Umbilical cord (tissue), 2 donors: ENCODE measurements around the gene MED12L. TPM values are rescaled to one million over a fixed set of nuclear protein-coding genes. Genes with fewer than 3 reads are reported as not detected.

Experiments used
- DNase-seq: peaks from one replicate; pipeline ENCODE4 v3.0.0-alpha.2; 2015; ENCODE audit warnings: low spot score
- total RNA-seq: library from RNA; depleted of rRNA; stranded (reverse); fragments of >200 nt; gene quantifications from one replicate; pipeline ENCODE4 v1.2.3, GENCODE V29; 2014; ENCODE audit warnings: low replicate concordance; ENCODE audit not compliant: insufficient read depth

The MED12L gene
- total RNA-seq, 1 donor from 2014 or later: 2.2 TPM

DNA sequence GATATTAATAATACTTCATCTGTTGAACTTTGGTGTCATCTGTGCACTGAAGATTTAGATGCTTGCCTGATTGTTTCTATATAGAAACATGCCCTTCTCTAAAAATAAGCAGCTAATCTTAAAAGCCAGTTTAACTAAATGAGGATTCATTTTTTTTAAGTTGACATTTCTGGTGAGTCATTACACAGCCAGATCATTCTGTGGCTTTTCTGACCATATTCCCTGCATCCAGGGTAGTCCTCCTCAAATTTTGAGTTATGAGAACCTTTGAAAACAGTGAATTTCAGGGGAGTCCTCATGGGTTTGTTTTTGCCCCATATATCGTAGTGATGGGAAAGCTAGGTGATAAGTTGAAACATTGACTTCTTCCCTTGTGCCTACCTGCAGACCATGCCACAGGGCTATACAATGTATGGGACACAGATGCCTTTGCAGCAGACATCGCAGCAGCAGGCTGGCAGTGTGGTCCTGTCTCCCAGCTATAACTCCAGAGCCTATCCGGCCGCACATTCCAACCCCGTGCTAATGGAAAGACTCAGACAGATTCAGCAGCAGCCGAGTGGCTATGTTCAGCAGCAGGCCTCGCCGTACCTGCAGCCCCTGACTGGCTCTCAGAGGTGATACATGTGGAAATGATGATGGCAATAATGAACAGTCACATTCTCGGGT, 325.6 kb downstream of the MED12L start:
- DNase-seq: no peak

DNA sequence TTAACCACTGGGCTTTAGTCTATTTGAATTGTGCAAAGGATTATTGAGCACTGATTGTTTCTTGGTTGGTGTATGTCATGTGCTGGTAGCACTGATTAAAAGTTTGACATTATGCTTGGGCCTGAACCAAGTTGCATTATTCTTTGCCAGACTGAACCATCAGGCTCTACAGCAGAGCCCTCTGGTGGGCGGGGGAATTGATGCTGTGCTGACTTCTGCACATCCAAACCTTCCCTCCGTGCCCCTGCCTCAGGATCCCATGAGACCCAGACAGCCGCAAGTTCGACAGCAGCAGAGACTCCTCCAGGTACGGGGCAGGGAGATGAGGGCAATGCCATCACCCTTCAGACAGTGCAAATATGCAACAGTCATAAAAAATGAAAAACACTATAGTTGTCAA, 327.5 kb downstream of the MED12L start:
- no peak for DNase-seq

DNA sequence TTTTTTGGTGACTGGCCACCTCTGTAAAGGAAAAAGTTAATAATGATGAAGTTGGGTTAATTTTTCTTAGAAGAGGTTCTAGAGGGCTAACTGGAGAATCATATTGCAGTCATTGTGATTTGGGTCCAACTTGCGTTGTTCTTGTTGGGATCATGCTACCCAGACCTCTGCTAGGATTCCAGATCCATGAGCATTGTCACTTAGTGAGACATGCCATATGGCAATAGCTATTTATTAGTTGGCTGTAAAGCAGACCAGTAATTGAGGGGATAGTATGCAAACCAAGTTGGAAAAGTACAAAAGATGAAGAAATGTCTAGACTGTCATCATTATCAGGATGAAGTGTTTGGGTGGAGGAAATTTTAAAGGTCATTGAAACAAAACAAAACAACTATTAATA, 329.8 kb downstream of the MED12L start:
- no peak for DNase-seq

DNA sequence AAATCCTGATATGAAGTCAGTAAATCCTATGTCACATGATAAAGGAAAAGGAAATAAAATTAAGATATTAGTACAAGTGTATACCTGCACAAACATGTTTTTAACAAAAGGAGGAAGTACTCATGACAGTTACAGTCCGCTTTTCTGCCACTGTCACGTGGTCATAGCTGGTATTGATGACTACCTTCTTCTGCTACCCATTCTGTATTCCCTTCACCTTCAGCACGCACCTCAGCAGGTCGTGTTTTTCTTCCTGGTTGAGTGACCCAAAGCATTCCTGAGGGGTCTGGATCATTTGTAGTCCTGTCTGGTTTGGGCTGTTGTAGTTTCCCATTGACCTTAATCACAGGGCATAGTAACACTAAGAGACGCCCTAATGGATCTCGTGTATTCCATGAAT, 334.3 kb downstream of the MED12L start:
- DNase-seq: no peak

DNA sequence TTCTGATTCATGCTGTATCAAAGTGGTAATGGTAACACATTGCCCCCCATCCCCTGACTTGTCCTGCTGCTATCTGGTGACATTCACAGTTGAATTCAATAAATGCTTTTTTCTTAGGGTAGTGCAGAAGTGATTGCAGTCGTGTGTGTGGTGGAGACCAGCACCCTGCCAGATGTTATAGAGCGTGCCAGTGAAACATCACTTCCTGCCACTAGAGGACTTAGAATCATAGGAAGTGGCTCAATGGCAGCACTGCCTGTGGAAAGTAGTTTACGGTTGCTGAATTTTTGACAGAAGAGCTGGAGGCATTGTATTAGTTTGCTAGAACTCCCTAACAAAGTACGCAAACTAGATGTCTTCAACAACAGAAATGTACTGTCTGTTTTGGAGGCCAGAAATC, 336.5 kb downstream of the MED12L start:
- no peak for DNase-seq

DNA sequence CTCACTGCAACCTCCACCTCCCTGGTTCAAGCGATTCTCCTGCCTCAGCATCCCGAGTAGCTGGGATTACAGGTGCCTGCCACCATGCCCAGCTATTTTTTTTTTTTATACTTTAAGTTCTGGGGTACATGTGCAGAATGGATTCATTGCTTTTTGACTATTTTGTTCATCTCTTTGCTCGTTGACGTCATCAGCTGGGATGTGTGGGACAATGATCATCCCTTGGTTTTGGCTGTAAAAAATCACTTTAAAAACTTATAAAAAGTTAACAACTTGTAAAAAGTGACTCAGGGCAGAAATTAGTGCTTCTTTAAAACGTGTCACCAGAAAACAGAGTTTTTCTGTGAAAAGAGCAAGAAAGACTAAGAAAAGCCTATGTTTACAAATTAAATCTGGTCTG, 337.6 kb downstream of the MED12L start:
- no peak for DNase-seq

DNA sequence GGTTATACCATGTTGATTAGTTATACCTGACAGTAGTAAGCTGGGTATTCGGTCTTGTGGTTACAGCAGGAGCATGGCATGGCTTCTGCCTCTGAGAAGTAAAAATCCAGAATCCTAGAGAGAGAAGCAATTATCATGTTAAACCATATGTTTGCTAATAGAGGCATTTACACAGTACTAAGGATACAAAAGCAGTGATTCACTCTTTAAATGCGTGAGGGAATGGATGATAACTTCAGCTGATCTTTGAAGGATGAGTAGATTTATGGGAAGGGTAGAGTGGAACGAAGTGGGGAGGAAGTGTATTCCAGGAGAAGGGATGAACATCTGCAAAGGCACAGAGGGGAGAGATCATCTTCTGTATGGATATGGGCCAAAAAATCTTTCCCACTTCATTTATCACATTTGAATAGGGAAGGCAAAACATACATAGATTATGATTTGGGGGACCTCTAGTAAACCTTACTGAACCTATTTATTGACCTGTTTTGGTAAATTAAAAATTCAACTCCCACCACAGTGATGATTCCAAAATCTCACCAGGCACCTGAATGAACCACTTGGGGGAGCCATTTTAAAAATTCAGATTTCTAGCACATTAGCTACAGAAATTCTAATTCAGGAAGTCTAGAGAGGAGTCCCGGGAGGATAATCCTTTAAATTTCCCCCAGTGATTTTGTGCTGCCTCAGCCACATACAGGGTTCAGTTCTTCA, 340.3 kb downstream of the MED12L start:
- DNase-seq: no peak

DNA sequence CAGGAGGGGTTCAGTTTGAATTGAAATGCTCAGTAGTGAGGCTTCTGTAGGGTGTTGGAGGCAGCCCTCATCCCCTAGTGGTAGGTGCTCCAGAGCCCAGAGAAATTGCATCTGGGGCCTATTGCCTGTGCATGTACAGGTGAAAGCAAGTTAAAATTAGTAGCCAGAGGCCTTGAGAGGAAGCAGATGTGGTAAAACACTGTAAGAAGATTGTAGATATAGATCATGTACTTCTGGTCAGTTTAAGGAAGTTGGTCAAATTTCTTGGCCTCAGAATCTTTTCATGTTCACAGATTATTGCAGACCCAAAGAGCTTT, 340.8 kb downstream of the MED12L start:
- no peak for DNase-seq

DNA sequence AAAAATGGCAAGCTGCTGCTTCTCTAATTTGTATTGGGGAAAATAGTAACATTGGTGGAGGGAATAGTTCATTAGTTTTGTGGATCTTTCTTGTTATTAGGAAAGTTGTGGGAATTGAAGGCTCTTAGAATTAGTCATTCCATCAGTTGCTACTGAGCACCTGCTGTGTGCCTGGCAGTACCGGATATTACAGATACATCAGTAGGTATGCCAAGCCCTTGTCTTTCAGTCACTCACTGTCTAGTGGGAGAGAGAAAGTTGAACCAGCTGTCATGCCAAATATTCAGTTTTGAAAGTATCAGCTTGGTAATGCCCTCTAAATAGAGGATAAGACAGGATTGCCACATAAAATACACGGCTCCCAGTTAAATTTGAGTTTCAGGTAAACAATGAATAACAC, 342.9 kb downstream of the MED12L start:
- DNase-seq: no peak

DNA sequence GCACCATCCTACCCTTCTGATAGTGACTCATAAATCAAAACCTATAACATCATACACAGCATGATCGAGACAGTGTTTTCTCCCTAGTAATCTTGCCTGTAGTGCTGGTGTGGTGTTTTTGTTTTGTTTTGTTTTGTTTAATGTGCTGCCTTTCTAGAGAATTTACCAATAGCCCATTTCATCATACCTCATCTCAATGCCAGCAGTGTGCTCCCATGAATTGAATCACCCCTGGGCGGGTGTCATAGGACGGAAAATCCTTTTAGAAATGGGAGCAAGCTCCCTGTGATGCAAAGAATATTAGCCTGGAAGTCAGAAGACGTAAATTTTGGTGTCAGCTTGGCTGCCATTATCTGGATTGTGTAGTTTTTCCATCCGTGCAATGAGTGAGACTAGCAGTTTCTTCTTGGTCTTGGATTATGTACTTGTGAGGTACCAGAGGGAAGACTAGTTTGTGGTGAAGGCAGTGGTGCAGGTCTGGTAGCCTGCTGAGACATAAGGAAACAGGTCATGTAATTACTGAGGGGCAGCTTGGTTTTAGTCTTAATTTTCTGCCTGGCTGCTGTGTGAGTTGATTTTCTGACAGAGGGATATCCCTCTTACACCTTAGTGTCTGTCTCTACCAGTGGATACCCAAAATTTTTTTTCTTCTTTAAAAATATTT, 345.5 kb downstream of the MED12L start:
- DNase-seq: no peak

DNA sequence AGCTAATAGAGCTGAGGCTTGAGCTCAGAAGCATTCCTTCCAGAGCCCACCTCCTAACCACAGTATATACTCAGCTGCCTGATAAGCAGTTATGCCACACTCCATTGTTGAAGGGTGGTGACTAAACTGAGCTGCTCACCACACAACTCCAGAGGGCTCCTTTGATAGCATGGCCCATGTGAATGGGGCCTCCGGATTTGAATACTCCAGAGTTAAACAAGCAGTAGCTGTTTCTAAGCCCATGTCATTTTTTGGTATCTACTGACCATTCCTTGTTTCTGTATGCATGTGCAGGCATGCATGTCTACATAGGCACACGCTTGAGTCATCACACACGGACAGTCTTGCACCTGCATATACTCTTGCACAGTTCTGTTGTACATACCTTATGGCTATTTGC, 346.5 kb downstream of the MED12L start:
- no peak for DNase-seq

DNA sequence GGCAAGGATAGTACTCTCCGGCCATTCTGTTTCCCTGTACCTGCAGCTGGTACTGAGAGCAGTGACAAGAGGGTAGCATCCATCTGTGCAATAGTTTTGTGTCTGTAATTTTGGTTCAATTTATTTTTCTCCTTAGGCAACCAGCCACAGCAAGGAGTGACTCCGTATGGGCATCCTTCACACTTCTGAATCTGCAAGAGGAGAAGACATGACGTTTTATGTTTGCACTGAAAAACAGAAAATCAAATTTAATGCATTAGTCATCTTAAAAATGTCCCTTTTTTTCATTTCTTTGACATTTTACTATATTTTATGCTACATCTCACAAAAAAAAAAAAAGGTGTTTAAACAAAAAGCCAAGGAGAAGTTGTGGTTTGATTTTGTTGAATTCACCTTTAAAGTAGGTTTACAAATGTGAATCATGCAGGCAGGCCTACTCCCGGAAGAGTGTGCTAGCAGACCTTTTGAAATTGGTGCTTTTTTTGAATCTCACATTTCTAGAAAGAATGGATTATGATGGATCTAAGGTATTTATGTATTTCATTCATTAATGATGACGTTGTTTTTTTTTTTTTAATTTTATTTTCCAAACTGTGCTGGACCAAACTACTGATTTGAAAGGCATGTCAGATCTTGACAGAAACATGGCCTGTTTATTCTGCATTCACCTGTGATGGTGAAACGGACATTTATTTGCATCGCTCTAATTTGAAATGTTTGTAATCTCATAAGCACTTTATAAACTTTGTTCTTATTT, 347.3 kb downstream of the MED12L start:
- no peak for DNase-seq

DNA sequence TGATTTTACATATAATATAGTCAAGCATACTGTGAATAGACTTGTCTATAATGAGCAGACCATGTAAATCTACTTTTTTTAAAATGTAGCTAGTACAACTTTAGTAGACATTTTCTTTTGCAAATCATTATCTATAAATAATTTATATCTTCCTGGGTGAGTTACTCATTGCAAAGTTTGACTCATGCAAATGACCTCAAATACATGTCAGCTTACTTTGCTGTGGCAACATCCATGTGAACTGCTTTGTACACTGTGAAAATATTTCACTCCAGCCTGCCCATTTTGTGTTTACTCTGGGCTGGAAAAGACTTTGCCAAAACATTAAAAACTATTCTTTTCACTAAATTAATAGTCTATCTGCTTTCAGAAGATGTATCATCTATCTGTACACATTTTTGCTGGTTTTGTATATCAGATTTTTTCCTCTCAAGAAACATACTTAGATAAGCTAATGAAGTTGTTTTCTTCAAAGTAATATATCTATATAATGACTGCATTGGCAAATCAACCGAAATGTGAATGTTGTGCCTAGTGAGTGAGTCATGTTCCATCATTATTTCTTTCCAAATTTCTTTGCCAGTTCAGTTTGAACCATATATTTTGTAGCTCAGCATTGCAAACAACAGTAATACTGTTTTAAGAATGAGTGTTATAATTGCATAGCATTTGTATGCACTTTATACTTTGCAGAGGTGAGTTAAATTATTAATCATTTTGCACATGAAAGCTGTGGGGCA, 348.9 kb downstream of the MED12L start:
- peak; percentile 41 for DNase-seq

DNA sequence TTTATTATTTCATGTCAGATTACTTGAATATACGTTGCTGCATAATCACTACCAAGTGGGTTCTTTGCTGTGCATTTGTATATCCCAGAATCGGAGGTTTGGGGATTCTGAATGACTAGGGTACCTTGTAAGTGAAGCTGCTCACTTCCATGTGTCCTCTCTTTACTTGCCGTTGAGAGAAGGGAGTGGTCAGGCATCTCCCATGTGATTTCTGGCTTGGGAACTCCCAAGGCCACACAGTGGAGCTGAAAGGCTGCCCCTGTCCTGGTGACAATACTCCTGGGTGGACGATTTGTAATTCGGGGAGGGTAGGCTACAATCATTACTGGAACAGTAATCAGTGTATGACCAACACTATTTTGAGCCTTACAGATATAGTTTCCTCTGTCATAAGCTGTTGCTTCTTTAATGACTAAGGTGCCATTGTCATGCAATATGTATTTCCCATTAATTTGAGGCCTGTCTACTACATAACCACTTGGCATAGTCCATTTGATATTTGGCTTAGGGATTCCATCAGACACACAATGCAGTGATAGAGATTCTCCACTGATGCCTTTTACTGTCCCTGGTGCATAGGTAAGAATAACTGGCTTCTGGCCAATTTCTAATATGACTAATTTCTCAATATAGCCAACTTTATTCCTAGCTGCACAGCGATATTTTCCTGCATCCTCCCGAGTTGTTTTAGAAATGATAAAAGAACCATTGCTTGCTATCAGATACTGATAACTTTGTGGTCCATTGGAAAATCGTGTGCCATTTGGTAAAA, 351.4 kb downstream of the MED12L start:
- DNase-seq: no peak

DNA sequence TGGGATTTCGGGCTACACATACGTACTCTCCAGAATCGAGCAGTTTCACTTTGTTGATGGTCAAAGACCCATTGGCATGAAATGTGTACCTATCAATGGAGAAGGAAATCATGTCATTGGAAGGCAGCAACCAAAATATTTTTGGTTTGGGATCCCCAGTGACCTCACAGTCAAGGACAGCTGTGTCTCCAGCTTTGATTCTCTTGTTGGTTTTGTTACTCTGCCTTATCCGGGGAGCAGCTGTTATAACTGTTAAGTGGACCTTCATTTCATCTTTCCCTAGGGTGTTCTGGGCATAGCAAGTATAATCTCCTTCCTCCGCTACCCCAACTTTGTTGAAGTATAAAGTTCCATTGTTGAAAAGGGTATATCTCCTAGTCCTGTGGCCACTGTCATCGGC, 352.4 kb downstream of the MED12L start:
- no peak for DNase-seq

DNA sequence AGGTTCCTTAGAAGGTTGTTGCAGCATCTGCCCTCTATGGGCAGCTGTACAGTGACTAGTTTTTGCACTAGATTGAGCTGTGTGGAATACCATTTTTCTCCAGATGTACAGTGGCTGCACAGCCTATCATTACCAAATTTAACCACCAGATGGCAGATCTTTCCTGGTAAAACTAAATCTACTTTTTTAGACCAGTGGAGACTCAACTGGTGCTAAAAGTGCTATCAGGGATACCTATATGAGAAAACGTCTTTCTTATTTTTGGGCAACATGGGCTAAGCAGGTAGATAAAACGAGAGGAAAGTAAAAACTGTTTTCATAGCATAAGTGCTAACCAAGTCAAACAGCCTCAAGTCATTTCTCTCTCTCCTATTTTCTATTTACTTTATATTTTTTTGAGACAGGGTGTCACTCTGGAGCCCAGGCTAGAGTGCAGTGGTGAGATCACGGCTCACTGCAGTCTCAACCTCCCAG, 354.2 kb downstream of the MED12L start:
- peak; percentile 84 for DNase-seq

DNA sequence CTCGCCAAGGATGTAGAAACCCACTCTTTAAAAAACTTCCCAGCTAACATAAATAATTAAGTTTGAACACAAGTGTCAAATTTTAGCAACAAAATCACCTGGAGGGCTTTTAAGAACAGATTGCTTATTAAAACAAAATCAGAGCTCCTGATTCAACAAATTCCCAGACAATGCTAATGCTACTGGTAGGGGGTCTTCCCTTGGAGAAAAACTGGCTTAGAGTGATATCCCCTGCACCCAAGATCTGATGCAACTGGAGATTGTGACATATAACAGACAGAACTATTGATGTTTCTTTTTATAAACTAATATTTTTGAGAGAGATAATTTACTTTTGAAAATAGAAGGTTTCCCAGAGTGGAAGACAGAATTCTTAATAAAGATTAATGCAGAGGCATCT, 355.5 kb downstream of the MED12L start:
- DNase-seq: no peak

DNA sequence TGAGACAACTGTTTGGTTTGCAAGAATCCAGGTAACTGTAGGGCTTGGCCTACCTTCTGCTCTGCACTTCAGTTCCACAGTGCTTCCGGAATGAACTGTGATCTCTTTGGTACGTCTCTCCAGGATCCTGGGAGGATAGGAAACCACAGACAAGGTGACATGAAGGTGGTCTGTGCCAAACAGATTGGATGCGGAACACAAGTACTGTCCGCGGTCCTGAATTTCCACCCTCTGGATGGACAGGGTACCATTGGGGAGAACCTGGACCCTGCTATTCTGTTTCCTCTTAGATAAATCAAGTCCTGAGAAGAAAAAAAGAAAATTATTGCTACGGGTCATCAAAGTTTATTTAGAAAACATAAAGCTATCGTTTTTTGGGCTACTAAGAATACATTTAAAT, 358.1 kb downstream of the MED12L start:
- DNase-seq: no peak

DNA sequence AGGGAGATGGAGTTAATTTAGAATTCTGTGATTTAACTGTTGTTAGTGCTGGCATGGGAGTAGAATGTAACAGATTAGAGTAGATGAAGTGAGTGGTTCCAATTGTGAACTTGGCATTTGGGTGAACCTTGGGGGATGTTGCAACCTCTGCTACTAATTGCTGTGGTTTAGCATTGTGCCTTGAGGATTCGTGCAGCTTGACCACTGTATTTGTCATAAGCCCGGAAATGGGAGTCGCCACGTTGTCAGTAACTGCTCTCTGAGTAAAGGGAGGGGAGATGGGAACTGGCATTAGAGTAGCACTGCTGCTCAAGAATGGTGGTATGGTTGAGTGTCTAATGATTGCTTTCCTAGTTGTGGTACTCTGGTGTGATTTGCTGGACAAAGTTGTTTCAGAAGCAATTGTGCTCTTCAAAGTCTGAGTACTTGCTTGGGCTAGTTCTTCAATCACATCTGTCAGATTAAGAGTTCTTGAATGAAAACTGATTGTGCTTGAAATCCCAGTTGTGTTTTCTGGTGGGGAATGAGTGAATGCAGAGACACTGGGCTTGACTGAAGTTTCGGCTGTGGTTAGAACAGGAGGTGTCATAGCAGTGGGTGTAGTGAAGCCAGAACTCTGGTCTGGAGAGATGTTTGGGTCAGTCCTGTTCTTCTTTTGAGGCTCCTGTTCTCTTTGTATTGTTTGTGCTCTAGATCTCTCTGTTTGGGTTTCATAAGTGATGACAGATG, 360.0 kb downstream of the MED12L start:
- no peak for DNase-seq

DNA sequence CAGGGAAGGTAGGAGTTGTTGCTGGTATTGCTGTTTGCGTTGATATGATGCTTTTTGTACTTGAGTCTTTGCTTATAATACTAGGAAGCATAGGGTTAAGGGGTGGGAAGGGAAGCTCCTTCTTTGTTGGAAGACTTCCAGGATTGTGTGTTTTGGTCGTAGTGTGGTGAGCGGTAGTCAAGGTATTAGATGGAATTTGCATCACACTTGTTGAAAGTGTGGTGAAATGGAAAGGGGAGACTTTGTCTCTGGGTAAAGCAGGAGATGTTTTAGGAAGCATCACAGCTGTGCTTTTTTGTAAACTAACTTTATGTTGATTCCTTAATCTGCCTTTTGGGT, 360.5 kb downstream of the MED12L start:
- no peak for DNase-seq
